BJ (cell line): ENCODE data around the gene OR2L3. TPM values are rescaled to one million over a fixed set of nuclear protein-coding genes. Genes with fewer than 3 reads are reported as not detected.

Source experiments
- CTCF ChIA-PET: fragments of 350-600 bp; formaldehyde crosslinking; extraction: SDS; loops from one replicate; lab custom pipeline; 2021; ENCODE audit warnings: antibody characterized with exemption, inconsistent platforms; lab: Yijun Ruan, JAX
- POLR2A ChIA-PET: fragments of 300-600 bp; sonication (Branson Sonifier 250); formaldehyde crosslinking; extraction: SDS; loops from one replicate; lab custom pipeline; 2021; ENCODE audit warnings: antibody characterized with exemption; lab: Charles Lee
- DNase-seq: peaks from one replicate; pipeline ENCODE4 v3.0.0-alpha.2; 2011; ENCODE audit warnings: low read depth
- H3K27me3 ChIP-seq: 2 replicates; pipeline ENCODE4 v1.6.0; 2011; ENCODE audit warnings: low read length; ENCODE audit not compliant: control insufficient read depth, insufficient read depth
- H3K36me3 ChIP-seq: 2 replicates; pipeline ENCODE4 v1.5.1; 2011; ENCODE audit warnings: low read length; ENCODE audit not compliant: control insufficient read depth, insufficient read depth
- H3K4me3 ChIP-seq: 2 replicates; pipeline ENCODE4 v1.5.1; 2011; ENCODE audit warnings: low read depth, mild to moderate bottlenecking, control low read depth, low read length
- CTCF ChIP-seq: IDR thresholded peaks from 2 replicates; pipeline ENCODE4 v1.5.1; 2011; ENCODE audit warnings: low read depth, mild to moderate bottlenecking, control low read depth, inconsistent platforms, low read length, moderate library complexity; ENCODE audit not compliant: insufficient read depth
- polyA minus RNA-seq: library from RNA; depleted of rRNA, polyadenylated mRNA; stranded (reverse); fragments of >200 nt; gene quantifications from 2 replicates; pipeline ENCODE4 v1.2.3, GENCODE V29; 2011; rRNA and poly(A)+ RNA removed
- polyA plus RNA-seq: library from polyadenylated mRNA; depleted of rRNA; stranded (reverse); fragments of >200 nt; gene quantifications from 2 replicates; pipeline ENCODE4 v1.2.3, GENCODE V29; 2011; rRNA removed

Gene OR2L3
- polyA plus RNA-seq (not detected in 2 replicates), polyA minus RNA-seq (not detected in 2 replicates)

GRCh38 chr1:248046536-248046935, at the start of gene OR2L3:
Gene OR2L3 (plus strand): TSS chr1:248046836. CDS start chr1:248060682, 13,846 bp downstream.
- POLR2A ChIA-PET, result no interaction called here
- Histone ChIP-seq H3K4me3 (no peak within 1 kb of the TSS), H3K36me3 (no peaks in the 10 kb centered on the region), H3K27me3 (no peaks in the 10 kb centered on the region)
- DNase-seq, result no peak
- CTCF ChIA-PET, result no interaction called here
- TF ChIP-seq CTCF, result no peak

GRCh38 chr1:247998811-247999210, 47.8 kb upstream of the OR2L3 start:
- H3K4me3 ChIP-seq, result no peak overlapping the region
- no peaks in the 10 kb centered on the region for H3K36me3 ChIP-seq
- POLR2A ChIA-PET, result no interaction called here
- no peaks in the 10 kb centered on the region for H3K27me3 ChIP-seq
- DNase-seq, result no peak
- no peak for TF ChIP-seq CTCF
- CTCF ChIA-PET, result no interaction called here

- Histone ChIP-seq H3K27me3 (no peaks in the 10 kb centered on the region), H3K36me3 (no peaks in the 10 kb centered on the region), H3K4me3 (no peak overlapping the region)
- DNase-seq, result no peak
- TF ChIP-seq CTCF, result no peak
- ChIA-PET POLR2A (no interaction called here), CTCF (no interaction called here)
Measured at GRCh38 chr1:248000169-248000568, 46.5 kb upstream of the OR2L3 start.

- no peak for TF ChIP-seq CTCF
- ChIA-PET CTCF (no interaction called here), POLR2A (no interaction called here)
- Histone ChIP-seq H3K36me3 (no peaks in the 10 kb centered on the region), H3K27me3 (no peaks in the 10 kb centered on the region), H3K4me3 (no peak overlapping the region)
- no peak for DNase-seq
Measured at GRCh38 chr1:248007778-248008177, 38.9 kb upstream of the OR2L3 start.

GRCh38 chr1:248009681-248010080, 37.0 kb upstream of the OR2L3 start:
- TF ChIP-seq CTCF, result no peak
- Histone ChIP-seq H3K36me3 (no peaks in the 10 kb centered on the region), H3K27me3 (no peaks in the 10 kb centered on the region), H3K4me3 (no peak overlapping the region)
- no peak for DNase-seq
- POLR2A ChIA-PET, result no interaction called here
- CTCF ChIA-PET, result no interaction called here
